ENCODE measurements around the gene EBF3. TPM values are rescaled to one million over a fixed set of nuclear protein-coding genes. Genes with fewer than 3 reads are reported as not detected.

EBF3 gene, protein sequence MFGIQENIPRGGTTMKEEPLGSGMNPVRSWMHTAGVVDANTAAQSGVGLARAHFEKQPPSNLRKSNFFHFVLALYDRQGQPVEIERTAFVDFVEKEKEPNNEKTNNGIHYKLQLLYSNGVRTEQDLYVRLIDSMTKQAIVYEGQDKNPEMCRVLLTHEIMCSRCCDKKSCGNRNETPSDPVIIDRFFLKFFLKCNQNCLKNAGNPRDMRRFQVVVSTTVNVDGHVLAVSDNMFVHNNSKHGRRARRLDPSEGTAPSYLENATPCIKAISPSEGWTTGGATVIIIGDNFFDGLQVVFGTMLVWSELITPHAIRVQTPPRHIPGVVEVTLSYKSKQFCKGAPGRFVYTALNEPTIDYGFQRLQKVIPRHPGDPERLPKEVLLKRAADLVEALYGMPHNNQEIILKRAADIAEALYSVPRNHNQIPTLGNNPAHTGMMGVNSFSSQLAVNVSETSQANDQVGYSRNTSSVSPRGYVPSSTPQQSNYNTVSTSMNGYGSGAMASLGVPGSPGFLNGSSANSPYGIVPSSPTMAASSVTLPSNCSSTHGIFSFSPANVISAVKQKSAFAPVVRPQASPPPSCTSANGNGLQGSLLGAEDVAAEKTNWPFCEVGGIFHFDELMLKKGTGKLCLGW
- total RNA-seq (2014; rRNA removed; shearing (Covaris generic)), result 2.5 and 3.0 TPM in 2 replicates

- peak; percentile 78 for DNase-seq (ENCODE audit: low read depth)
These were observed at the start of gene EBF3 for GRCh38 chr10:129963641-129964501. Gene EBF3, minus strand, starts transcription at chr10:129964274. Its CDS starts 506 bp downstream, at chr10:129963768.

DNA sequence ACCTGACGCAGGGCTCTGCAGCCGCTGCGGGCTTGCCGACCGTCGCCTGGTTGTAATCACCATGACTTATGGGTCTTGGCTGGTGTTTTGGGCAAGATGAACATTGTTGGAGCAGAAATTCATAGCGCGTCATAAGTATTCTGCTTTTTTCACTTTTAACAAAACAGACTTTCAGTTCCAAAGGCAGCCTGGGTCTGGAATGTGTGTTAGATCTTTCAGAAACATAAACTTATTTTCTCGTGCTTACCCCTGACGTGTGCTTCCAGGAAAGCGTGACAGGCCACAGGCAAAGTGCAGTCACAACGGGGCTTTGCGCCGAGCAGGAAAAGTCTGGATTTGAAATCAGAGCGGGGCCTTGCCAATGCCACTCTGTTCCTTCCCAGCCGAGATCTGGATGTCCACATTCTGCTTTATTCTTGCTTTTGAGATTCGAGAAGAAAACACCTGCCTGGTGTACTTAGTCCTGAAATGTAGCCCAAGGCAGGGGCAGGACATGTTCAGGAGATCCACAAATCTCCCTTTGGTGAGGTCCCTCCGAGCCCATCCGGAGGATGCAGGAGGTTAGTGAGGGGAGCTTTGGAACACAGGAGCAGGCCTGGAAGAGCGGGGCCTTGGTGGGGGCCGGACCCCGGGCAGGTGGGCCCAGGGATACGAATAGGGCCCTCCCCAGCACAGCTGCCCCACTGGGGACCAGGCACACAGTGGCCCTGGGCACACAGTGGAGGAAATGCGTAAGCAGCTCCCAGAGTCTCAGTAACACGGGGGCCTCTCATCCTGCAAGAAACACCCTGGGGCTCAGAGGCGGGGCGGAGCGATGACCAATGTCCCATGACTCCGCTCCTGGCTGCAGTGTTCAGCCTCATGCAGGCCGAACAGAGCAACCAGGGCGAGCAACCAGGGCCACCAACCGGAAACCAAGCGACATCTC lies 49.5 kb upstream of the EBF3 start:
- peak; percentile 74 for DNase-seq (ENCODE audit: low read depth)

DNA sequence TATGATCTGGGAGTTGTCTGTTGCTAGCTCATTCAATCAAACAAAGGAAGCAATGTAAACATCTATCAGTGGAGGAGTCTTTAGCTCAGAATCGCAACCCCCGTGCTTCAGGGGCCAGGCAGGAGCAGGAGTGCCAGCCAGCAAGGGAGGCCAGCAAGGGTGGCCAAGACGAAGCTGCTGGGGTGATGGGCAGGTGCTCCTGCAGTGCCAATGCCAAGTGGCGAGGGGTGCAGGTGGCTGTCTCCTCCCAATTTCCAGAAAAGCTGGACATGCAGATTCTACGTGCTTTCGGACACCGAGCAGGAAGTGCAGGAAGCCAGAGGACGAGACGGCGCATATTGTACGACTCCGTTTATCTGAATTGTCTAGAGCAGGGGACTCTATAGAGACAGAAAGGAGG lies 48.1 kb upstream of the EBF3 start:
- no peak for DNase-seq (ENCODE audit: low read depth)

GRCh38 chr10:130010653-130011052 lies 46.6 kb upstream of the EBF3 start:
- DNase-seq (ENCODE audit: low read depth), result no peak

DNA sequence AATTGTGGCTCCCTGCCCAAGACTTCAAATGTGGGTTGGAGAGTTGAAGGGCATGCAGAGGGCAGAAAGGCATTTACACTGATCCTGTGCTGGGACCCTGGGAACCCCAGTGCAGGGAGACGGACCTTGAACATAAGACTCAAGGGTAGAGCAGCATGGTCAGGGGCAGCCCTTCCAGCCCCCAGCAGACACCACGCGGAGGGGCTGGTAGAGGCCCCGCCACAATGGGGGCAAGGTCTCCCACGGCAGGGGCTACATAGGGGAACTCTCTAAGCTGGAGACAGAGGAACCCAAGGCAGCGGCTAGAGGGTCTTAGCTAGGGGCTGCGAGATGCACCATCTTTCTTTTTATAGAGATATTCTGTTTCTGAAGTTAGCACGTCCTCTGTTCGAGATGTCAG lies 45.2 kb upstream of the EBF3 start:
- DNase-seq (ENCODE audit: low read depth), result no peak

DNA sequence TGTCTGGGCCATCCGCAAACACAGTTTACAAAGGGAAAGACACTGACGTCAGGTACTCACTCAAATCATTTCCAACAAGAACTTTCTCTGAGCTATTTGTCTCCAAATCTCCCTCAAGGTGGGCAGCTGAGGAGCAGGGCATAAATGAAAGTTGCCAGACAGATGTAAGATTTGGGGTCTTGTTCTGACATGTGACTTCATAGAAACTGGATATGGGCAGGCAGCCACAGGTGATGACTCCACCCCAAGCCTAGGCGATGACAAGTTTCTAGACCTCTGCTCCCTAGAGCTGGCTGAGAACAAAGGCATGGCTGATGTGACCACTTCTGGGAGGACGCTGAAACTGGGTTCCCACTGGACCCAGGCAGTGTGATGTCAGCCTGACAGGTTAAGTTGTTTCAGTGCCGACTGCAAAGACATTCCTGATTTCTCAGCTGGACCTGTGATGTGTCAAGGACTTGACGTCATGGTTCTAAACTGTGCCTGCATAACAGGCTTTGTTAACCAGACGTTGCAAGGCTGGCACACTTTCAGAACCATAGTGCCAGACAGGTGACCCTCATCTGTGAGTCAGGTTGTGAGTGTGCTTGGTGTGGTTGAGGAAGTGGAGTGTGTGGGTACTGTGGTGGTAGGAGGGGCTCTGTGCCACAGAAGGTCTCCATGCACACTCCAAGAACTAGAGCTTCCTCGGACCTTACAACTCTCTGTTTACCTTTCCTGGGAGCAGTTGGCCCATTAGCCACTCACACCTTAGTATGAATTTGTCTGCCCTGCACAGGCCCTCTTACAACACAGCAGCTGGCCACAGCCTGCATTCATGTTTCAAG lies 39.9 kb upstream of the EBF3 start:
- no peak for DNase-seq (ENCODE audit: low read depth)

- no peak for DNase-seq (ENCODE audit: low read depth)
These were observed 39.1 kb upstream of the EBF3 start for GRCh38 chr10:130003166-130003565.

DNA sequence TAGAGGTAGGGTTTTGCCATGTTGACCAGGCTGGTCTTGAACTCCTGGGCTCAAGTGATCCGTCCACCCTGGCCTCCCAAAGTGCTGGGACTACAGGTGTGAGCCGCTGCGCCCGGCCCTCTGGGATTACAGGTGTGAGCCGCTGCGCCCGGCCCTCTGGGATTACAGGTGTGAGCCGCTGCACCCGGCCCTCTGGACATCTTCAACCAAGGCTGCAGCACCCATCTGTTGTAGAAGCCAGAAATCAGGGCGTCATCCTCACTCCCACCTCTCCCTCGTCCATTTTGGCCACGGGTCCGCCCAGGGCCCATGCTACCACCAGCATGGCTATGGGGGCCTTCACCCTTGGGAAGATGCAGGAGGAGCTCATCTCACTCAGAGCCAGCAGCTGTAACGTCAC lies 38.5 kb upstream of the EBF3 start:
- DNase-seq (ENCODE audit: low read depth), result no peak

GRCh38 chr10:130000918-130001317 lies 36.8 kb upstream of the EBF3 start:
- DNase-seq (ENCODE audit: low read depth), result no peak

- no peak for DNase-seq (ENCODE audit: low read depth)
These were observed 35.1 kb upstream of the EBF3 start for GRCh38 chr10:129999140-129999539.

- peak; percentile 91 for DNase-seq (ENCODE audit: low read depth)
These were observed 29.5 kb upstream of the EBF3 start for GRCh38 chr10:129993621-129994020.

DNA sequence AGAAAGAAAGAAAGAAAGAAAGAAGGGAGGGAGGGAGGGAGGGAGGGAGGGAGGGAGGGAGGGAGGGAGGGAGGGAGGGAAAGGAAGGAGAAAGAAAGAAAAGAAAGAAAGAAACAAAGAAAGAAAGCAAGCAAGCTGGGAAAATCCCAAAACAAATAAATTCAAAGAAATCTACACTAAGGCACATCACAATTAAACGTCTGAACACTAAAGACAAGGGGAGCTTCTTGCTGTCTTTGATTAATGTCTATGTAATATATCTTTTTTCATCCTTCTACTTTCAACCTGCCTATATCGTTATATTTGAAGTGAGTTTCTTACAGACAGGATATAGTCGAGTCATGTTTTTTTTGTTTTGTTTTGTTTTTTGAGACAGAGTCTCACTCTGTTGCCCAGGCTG lies 28.3 kb upstream of the EBF3 start:
- no peak for DNase-seq (ENCODE audit: low read depth)

DNA sequence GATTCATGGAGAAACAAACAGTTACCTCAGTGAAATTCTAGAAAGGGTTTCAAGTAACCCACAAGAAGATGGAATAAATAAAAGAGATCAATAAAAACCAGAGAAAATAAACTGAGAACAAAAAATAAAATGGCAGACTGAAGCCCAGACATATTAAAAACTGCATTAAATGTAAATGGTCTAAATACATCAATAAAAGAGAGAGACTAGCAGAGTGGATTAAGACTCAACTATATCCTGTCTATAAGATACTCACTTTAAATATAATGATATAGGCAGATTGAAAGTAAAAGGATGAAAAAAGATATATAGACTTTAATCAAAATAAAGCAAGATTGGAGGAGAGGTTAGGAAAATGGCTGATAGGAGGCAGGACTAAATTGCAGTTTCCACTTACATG lies 18.8 kb upstream of the EBF3 start:
- DNase-seq (ENCODE audit: low read depth), result no peak

GRCh38 chr10:129978980-129979379 lies 14.9 kb upstream of the EBF3 start:
- DNase-seq (ENCODE audit: low read depth), result no peak

DNA sequence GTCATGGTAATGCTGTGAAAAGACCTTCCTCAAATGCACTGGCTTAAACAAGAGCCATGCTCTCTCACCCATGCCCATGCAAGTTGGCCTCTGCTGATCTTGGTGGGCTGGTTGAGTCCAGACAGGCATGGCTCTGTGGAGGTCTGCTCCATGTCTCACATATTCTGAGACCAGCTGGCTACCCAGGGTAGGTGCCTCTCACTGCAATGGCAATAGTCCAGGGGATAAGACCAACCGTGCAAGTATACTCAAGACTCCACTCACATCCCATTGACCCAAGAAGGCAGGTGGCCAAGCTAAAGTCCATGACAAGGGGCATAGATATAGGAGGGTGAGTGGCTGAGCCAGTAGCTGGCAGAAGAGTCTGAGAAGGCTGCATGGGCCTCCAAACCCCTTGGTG lies 14.2 kb upstream of the EBF3 start:
- DNase-seq (ENCODE audit: low read depth), result no peak

DNA sequence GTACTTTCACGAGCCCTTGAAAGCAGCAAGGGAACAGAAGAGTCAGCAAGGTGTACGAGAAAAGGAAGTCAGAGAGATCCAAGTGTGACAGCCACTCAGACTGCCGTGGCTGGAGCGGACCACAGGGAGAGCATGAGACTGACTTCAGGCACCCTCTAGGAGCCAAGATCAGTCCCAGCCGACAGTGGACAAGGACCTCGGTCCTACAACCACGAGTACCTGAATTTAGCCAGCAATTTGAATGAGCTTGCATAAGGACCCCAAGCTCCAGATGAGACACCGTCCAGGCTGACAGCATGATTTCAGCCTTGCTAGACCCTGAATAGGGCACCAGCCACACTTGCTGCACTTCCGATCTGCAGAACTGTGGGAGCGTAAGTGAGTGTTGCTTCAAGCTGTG lies 13.7 kb upstream of the EBF3 start:
- no peak for DNase-seq (ENCODE audit: low read depth)

GRCh38 chr10:129973674-129974059 lies 9.6 kb upstream of the EBF3 start:
- DNase-seq (ENCODE audit: low read depth), result no peak

- DNase-seq (ENCODE audit: low read depth), result no peak
These were observed 9.0 kb upstream of the EBF3 start for GRCh38 chr10:129972966-129973673.

DNA sequence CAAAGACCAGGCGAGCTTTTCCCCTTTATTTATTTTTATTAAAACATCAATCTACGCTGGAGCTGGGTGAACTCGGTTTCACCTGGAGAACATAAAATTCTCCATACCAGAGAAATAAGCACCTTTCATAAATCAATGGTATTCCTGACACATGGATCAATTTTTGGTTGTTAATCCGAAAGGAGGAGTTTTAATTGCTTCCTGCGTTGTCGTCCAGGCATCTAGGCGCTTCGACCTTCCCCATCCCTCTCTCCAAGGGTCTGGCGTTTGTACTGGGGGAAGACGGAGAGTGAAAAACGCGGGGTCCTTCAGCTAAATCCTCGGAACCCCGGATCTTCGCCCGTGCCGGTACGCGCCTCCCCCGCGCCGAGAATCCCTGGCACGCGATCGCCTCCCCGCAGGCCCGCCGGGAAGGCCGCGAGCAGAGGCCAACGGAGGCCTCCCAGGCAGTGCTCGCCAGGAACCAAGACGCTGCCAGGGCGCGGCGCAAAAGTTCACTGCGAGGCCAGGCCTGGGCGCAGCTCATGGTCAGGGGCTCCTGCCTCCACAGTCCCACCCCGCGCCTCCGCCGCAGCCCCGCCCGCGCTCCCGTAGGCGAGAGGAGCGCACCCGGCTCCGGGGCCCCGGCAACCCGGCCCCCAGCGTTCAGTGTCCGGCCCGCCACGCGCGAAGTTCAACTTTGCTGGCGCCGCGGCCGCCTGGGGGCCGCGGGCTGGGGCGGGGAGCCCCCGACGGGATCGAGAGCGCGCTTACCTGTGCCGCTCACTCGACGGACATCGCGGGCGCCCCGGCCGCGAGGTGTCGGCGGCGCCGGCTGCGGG lies 8.3 kb upstream of the EBF3 start:
- DNase-seq (ENCODE audit: low read depth), result peak; percentile 45

Data from RPMI7951 (cell line).